ENCODE results near the gene DDX49. TPM values are rescaled to one million over a fixed set of nuclear protein-coding genes. Genes with fewer than 3 reads are reported as not detected.
A peak's percentile ranks its signal among the peaks of the same experiment; 100 is the strongest.

The DDX49 gene
- total RNA-seq, result 49.1 TPM
- long read RNA-seq, transcript DDX49-213 (13 exons, 1,691 nt), result minor isoform, 6 of 136 reads
- long read RNA-seq, transcript DDX49-201 (13 exons, 1,830 nt), result major isoform, 107 of 136 reads
- long read RNA-seq, partial matches to known transcripts, result 4 of 136 reads
- long read RNA-seq, other reads (novel, unspliced or antisense), result 16 of 136 reads

- DNase-seq (ENCODE audit: low spot score), result peak; percentile 97
Measured at GRCh38 chr19:18919086-18919899, at the start of gene DDX49, which contains the start of gene COPE. Gene DDX49 (plus strand): TSS chr19:18919715. CDS start chr19:18919742, 27 bp downstream. Gene COPE (minus strand): TSS chr19:18919387. CDS start chr19:18919348, 39 bp downstream.

GRCh38 chr19:18869781-18870530 is 49.6 kb upstream of the DDX49 start:
- DNase-seq (ENCODE audit: low spot score), result no peak

GRCh38 chr19:18870531-18871172 is 48.9 kb upstream of the DDX49 start:
- DNase-seq (ENCODE audit: low spot score), result no peak

- no peak for DNase-seq (ENCODE audit: low spot score)
Measured at GRCh38 chr19:18871543-18871942, 48.0 kb upstream of the DDX49 start.

GRCh38 chr19:18875726-18876125 is 43.8 kb upstream of the DDX49 start:
- no peak for DNase-seq (ENCODE audit: low spot score)

GRCh38 chr19:18876865-18877264 is 42.6 kb upstream of the DDX49 start:
- no peak for DNase-seq (ENCODE audit: low spot score)

GRCh38 chr19:18878058-18878797 is 41.3 kb upstream of the DDX49 start:
- no peak for DNase-seq (ENCODE audit: low spot score)

GRCh38 chr19:18878858-18879578 is 40.5 kb upstream of the DDX49 start:
- no peak for DNase-seq (ENCODE audit: low spot score)

GRCh38 chr19:18879579-18880373 is 39.7 kb upstream of the DDX49 start:
- no peak for DNase-seq (ENCODE audit: low spot score)

GRCh38 chr19:18881491-18881890 is 38.0 kb upstream of the DDX49 start:
- DNase-seq (ENCODE audit: low spot score), result no peak

GRCh38 chr19:18883526-18884304 is 35.8 kb upstream of the DDX49 start:
- no peak for DNase-seq (ENCODE audit: low spot score)

GRCh38 chr19:18886972-18887371 is 32.5 kb upstream of the DDX49 start:
- DNase-seq (ENCODE audit: low spot score), result no peak

GRCh38 chr19:18889949-18890745 is 29.4 kb upstream of the DDX49 start:
- DNase-seq (ENCODE audit: low spot score), result no peak

- DNase-seq (ENCODE audit: low spot score), result no peak
Measured at GRCh38 chr19:18893587-18894253, 25.8 kb upstream of the DDX49 start.

GRCh38 chr19:18894254-18895037 is 25.1 kb upstream of the DDX49 start:
- DNase-seq (ENCODE audit: low spot score), result no peak
